HepG2 (cell line): Measurements from ENCODE around the gene MAN2A2. TPM values are rescaled to one million over a fixed set of nuclear protein-coding genes. Genes with fewer than 3 reads are reported as not detected.
A peak's percentile ranks its signal among the peaks of the same experiment; 100 is the strongest.

Source experiments
- ARID4A ChIP-seq: sonication (generic); formaldehyde crosslinking; IDR thresholded peaks from 2 replicates; pipeline ENCODE4 v1.5.0; 2020; ENCODE audit warnings: mild to moderate bottlenecking, missing genetic modification reagents, borderline replicate concordance
- DRAP1 ChIP-seq: IDR thresholded peaks from 2 replicates; pipeline ENCODE4 v1.6.1; 2016; ENCODE audit warnings: missing genetic modification reagents, missing compliant biosample characterization
- ELF1 ChIP-seq: sonication (generic); formaldehyde crosslinking; IDR thresholded peaks from 2 replicates; pipeline ENCODE4 v1.4.0; 2020; ENCODE audit warnings: missing genetic modification reagents
- MED1 ChIP-seq: sonication (generic); formaldehyde crosslinking; IDR thresholded peaks from 2 replicates; pipeline ENCODE4 v1.4.0; 2020; ENCODE audit warnings: missing genetic modification reagents
- MTF2 ChIP-seq: sonication (generic); formaldehyde crosslinking; IDR thresholded peaks from 2 replicates; pipeline ENCODE4 v1.5.0; 2020; ENCODE audit warnings: missing genetic modification reagents, borderline replicate concordance
- NPAS2 ChIP-seq: sonication (generic); formaldehyde crosslinking; IDR thresholded peaks from 2 replicates; pipeline ENCODE4 v1.8.0; 2022; ENCODE audit warnings: mild to moderate bottlenecking, missing genetic modification reagents, borderline replicate concordance
- ZNF547 ChIP-seq: sonication (generic); formaldehyde crosslinking; IDR thresholded peaks from 2 replicates; pipeline ENCODE4 v1.5.1; 2020; ENCODE audit warnings: mild to moderate bottlenecking, missing genetic modification reagents
- ZNF691 ChIP-seq: sonication (generic); formaldehyde crosslinking; IDR thresholded peaks from 2 replicates; pipeline ENCODE4 v1.4.0; 2020; ENCODE audit warnings: missing genetic modification reagents, low read depth, mild to moderate bottlenecking, borderline replicate concordance
- polyA plus RNA-seq, 8 experiments: library from polyadenylated mRNA; depleted of rRNA in 3 of 8; stranded (reverse) in 7 of 8; unstranded in 1 of 8; fragments of >200 nt; fragmentation: Illumina TruSeq in 4 of 8; extraction: Trizol in 4 of 8; gene quantifications; 2 replicates each; pipeline versions ENCODE4 v1.2.1 to v1.2.3, GENCODE V29; 2011 to 2016; ENCODE audit warnings: low read depth in 4 of 8, missing spikeins in 1 of 8, mixed read lengths in 1 of 8; ENCODE audit not compliant: insufficient read depth in 1 of 8
- total RNA-seq, 5 experiments: library from RNA; depleted of rRNA; stranded (reverse); fragments of >200 nt; fragmentation: Illumina TruSeq; extraction: Trizol; gene quantifications; 2 replicates each; pipeline ENCODE4 v1.2.3, GENCODE V29; 2016; ENCODE audit warnings: low read depth in 1 of 5
- TF ChIP-seq, protein P1 (sequence below): sonication (generic); formaldehyde crosslinking; IDR thresholded peaks from 2 replicates; pipeline ENCODE4 v1.4.0; 2020; ENCODE audit warnings: missing genetic modification reagents
- TF ChIP-seq, protein P2 (sequence below): sonication (generic); formaldehyde crosslinking; IDR thresholded peaks from 2 replicates; pipeline ENCODE4 v1.4.0; 2020; ENCODE audit warnings: missing genetic modification reagents
- TF ChIP-seq, protein P3 (sequence below): sonication (generic); formaldehyde crosslinking; IDR thresholded peaks from 2 replicates; pipeline ENCODE4 v1.5.0; 2020; ENCODE audit warnings: mild to moderate bottlenecking, missing genetic modification reagents

The MAN2A2 gene
- total and polyA plus RNA-seq, 2 of the 13 experiments (the other 11 are each of a cell fraction or from before 2014, with no cell fraction given): 17.5 to 51.5 TPM

DNA sequence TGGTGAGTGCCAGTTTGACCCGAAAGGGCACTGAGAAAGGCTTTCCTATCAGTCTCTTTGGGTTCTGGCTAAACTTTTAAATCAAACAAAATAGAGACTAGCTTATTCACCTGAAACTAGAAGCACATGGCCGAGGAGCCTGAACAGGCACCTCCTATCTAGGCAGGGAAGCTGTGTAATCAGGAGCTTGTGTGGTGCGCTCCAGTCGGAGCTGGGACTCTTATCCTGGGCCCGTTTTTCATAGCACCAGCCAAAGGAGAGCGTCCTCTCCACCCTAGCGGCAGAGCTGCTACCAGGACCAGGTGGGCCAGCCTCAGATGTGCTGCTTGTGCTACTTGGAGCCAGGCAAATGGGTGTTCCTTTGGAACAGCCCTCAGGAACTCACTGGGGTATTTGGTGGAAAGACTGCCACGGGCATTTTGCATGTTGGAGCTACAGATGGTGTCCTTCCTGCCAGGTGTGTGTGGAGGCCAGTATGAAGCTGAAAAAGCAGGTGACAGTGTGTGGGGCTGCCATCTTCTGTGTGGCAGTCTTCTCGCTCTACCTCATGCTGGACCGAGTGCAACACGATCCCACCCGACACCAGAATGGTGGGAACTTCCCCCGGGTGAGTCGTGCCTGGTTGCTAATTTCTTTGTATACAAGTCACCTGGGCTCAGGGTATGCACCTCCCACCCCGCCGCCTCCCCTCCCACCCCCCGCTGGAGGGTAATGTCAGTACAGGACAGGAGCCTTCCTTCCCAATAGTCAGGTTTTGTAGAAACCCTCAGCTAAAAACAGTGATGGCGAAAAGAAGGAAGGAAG is 833 bp downstream of the MAN2A2 start (continued):
- TF ChIP-seq ARID4A (CRISPR knock-in tag): peak; percentile 5; the same call in 1 of the 2 replicates
- TF ChIP-seq, protein P1, sequence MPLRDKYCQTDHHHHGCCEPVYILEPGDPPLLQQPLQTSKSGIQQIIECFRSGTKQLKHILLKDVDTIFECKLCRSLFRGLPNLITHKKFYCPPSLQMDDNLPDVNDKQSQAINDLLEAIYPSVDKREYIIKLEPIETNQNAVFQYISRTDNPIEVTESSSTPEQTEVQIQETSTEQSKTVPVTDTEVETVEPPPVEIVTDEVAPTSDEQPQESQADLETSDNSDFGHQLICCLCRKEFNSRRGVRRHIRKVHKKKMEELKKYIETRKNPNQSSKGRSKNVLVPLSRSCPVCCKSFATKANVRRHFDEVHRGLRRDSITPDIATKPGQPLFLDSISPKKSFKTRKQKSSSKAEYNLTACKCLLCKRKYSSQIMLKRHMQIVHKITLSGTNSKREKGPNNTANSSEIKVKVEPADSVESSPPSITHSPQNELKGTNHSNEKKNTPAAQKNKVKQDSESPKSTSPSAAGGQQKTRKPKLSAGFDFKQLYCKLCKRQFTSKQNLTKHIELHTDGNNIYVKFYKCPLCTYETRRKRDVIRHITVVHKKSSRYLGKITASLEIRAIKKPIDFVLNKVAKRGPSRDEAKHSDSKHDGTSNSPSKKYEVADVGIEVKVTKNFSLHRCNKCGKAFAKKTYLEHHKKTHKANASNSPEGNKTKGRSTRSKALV (CRISPR knock-in tag): peak; percentile 72; the same call in 1 of the 2 replicates
- no peak for TF ChIP-seq MED1 (CRISPR knock-in tag)
- TF ChIP-seq, protein P2, sequence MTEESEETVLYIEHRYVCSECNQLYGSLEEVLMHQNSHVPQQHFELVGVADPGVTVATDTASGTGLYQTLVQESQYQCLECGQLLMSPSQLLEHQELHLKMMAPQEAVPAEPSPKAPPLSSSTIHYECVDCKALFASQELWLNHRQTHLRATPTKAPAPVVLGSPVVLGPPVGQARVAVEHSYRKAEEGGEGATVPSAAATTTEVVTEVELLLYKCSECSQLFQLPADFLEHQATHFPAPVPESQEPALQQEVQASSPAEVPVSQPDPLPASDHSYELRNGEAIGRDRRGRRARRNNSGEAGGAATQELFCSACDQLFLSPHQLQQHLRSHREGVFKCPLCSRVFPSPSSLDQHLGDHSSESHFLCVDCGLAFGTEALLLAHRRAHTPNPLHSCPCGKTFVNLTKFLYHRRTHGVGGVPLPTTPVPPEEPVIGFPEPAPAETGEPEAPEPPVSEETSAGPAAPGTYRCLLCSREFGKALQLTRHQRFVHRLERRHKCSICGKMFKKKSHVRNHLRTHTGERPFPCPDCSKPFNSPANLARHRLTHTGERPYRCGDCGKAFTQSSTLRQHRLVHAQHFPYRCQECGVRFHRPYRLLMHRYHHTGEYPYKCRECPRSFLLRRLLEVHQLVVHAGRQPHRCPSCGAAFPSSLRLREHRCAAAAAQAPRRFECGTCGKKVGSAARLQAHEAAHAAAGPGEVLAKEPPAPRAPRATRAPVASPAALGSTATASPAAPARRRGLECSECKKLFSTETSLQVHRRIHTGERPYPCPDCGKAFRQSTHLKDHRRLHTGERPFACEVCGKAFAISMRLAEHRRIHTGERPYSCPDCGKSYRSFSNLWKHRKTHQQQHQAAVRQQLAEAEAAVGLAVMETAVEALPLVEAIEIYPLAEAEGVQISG (CRISPR knock-in tag): peak; percentile 12; the same call in 1 of the 2 replicates
- peak; percentile 33; the same call in 1 of the 2 replicates for TF ChIP-seq DRAP1 (CRISPR knock-in tag)
- no peak for TF ChIP-seq NPAS2
- TF ChIP-seq, protein P3, sequence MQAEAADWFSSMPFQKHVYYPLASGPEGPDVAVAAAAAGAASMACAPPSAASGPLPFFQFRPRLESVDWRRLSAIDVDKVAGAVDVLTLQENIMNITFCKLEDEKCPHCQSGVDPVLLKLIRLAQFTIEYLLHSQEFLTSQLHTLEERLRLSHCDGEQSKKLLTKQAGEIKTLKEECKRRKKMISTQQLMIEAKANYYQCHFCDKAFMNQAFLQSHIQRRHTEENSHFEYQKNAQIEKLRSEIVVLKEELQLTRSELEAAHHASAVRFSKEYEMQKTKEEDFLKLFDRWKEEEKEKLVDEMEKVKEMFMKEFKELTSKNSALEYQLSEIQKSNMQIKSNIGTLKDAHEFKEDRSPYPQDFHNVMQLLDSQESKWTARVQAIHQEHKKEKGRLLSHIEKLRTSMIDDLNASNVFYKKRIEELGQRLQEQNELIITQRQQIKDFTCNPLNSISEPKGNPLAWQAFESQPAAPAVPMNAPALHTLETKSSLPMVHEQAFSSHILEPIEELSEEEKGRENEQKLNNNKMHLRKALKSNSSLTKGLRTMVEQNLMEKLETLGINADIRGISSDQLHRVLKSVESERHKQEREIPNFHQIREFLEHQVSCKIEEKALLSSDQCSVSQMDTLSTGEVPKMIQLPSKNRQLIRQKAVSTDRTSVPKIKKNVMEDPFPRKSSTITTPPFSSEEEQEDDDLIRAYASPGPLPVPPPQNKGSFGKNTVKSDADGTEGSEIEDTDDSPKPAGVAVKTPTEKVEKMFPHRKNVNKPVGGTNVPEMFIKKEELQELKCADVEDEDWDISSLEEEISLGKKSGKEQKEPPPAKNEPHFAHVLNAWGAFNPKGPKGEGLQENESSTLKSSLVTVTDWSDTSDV: no peak
- no peak for TF ChIP-seq ZNF547
- TF ChIP-seq ELF1: no peak
- TF ChIP-seq MTF2 (CRISPR knock-in tag): 0 out of 2 replicates have a peak, but pooled peaks have one; percentile 70
- peak; percentile 22; the same call in 1 of the 2 replicates for TF ChIP-seq ZNF691
